HG03135 (cell line): Measurements from ENCODE around the gene JMJD6.
"Not testable (repeated sequence)": the region's sequence is repeated elsewhere in the genome, so short reads cannot be mapped to it uniquely, and the experiment has no call there.

Experiments used
- ATAC-seq: cut with Tn5 transposase; IDR thresholded peaks from one replicate; pipeline ENCODE4 v1.9.1; 2021; ENCODE audit warnings: mild to moderate bottlenecking, moderate library complexity; ENCODE audit not compliant: unreplicated experiment

Gene JMJD6

GRCh38 chr17:76718516-76718915, 7.9 kb downstream of the JMJD6 start:
- ATAC-seq: no peak

DNA sequence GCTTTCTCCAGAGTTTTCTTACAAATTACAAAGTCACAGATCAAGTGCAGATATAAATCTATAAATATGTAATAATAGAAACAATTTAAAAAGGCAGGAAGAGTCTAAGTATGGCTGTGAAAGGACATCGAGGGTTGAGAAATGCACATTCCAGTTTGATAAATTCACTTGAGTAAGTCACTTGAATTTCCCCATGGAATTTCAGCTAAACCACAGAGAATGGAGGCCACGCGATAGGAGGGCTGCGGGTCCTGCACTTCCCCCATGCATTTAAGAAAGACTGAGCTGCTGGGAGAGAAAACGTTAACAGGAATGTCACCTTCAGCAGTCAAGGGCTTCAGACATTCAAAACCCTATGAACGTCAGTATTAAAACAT, 9.6 kb downstream of the JMJD6 start:
- ATAC-seq: no peak

DNA sequence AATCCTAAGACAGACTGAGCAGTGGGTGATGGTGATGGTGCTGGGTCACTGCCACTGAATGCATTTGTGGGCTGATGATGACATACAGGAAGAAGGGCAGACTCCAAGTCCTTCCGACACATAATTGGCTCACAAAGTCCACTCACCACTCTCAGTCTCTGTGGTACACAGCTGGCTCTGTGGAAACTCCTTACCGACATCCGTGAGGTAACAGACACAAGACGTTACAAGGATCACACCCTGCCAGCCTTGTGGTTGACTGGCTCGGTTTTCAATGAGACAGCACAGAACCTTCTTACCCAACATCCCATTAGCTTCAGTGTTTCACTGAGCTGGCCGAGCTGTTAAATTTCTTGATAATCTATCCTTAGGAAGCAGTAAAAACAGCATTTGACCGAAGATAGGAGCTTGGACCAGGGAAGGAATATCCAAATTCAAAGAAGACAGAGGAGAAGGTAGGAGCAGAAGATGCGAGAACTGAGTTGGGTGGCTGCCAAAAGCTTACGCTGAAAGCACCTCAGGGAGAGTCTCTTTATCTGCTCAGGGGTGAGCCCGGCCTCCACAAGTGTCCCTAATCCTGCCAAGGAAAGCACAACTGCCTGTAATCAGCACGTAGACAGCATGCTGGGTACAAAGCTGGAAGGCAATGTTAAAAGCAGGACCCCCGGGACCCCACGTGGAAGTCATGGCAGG, 10.1 kb downstream of the JMJD6 start:
- no peak for ATAC-seq

GRCh38 chr17:76715496-76715830, 10.9 kb downstream of the JMJD6 start:
- ATAC-seq: no peak

GRCh38 chr17:76714822-76715495, 11.4 kb downstream of the JMJD6 start:
- no peak for ATAC-seq

DNA sequence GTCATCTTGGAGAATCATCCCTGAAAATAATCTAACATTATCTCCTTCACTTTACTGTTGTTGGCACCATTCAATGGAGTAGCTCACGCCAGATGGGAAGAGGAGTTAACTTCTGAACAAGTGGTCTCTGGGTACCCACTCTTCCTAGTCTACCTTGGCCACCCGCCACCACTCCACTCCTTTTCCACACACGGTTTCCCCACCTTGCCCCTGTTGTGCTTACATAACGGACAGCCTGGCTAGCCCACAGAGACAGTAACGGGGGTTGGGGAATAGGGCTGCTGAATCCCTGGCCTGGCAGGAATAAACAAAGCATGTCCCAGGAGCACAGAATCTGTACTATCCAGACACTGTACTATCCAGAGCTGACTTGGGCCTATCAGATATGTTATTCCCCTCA, 12.1 kb downstream of the JMJD6 start:
- ATAC-seq: no peak

- no peak for ATAC-seq
These were observed 12.6 kb downstream of the JMJD6 start for GRCh38 chr17:76713765-76714164.

DNA sequence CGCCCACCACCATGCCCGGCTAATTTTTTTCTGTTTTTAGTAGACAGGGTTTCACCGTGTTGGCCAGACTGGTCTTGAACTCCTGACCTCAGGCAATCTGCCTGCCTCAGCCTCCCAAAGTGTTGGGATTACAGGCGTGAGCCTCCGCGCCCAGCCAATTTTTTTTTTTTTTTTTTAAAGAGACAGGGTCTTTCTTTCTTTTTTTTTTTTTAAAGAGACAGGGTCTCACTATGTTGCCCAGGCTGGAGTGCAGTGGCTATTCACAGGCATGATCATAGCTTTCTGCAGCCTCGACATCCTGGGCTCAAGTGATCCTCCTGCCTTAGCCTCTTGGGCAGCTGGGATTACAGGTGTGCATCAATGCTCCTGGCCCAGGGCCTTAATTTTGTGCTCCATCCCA, 14.1 kb downstream of the JMJD6 start:
- ATAC-seq: not testable (repeated sequence)

DNA sequence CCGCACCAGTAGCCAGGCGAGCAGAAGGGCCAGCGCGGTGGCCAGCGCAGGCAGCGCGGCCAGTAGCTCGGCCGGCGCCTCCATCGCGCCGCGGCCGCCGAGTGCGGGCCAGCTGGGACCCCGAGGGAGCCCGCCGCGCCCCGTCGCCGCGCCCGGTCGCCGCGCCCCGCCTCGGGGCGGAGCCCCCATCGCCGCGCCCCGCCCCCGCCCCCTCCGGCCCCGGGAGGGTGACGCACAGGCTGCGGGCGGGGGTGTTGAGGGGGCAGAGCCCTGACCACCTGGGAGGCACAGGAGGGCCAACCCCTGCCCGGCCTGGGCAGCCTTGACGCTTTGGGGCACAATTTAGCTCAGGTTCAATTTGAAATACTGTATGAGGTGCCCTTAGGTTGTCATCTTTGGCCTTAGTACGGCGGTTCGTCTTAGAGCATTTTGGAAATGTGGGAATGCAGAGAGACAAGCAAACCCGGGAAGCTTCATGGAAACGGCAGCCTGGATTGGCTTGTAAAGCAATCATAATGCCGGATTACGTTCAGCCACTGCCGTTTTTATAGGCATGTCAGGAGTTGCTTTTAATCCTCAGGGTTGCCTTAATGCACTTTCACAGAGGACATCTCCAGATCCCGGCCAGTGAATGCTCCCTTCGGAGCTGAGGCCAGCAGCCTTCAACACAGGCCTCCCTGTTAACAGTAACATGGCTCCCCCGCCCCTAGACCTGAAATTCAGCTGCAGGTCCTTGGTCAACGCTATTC, 15.4 kb downstream of the JMJD6 start, which contains the start of gene MXRA7:
Gene MXRA7 (minus strand): TSS at position 103 of the 749 bp plus-strand sequence. CDS start 19 bp downstream, at position 84.
- no peak for ATAC-seq

GRCh38 chr17:76709951-76710862, 16.2 kb downstream of the JMJD6 start:
- not testable (repeated sequence) for ATAC-seq

GRCh38 chr17:76709077-76709950, 17.1 kb downstream of the JMJD6 start:
- ATAC-seq: no peak

GRCh38 chr17:76707985-76708807, 18.2 kb downstream of the JMJD6 start:
- ATAC-seq: no peak

DNA sequence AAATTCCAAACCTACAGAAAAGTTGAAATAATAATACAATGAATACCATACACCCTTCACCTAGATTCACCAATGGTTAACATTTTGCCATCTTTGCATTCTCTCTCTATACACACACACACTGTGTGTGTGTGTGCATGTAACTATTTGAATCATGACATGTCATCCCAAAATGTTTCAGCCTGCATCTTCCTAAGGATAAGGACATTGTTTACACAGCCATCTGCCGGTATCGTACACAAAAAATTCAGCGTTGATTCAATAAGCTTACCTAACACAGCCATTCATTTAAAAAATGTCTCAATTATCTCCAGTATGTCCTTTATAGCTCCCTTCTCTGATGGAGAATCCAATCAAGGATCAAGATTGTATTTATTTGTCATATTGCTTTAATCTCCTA, 19.6 kb downstream of the JMJD6 start:
- no peak for ATAC-seq

GRCh38 chr17:76704805-76705204, 21.6 kb downstream of the JMJD6 start:
- ATAC-seq: no peak

GRCh38 chr17:76702941-76703637, 23.3 kb downstream of the JMJD6 start:
- ATAC-seq: no peak

GRCh38 chr17:76702076-76702475, 24.3 kb downstream of the JMJD6 start:
- no peak for ATAC-seq

DNA sequence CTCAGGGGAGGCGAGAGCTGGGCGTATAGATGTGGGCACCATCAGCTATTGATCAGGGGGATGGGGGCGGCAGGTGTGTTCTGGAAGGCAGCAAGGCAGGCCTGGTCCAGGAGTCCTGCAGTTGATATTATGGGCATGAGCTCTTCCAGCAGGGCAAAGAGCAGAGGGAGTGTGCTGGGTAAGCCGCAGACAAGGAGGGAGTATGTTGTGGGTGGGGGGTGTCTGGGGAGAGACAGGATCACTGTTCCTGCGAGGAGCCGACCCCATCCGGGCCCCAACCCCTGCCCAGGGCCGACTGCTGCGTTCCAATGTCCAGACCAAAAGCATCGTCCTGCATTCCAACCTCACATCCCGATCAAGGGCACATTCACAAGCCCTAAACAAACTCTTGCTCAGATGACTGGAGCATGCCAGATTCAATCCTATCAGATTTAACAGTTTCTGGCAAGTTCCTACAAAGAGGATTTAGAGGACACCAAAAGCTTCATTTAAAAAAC, 24.9 kb downstream of the JMJD6 start:
- no peak for ATAC-seq
